A549 (cell line): ENCODE results near the gene HPS5. TPM values are rescaled to one million over a fixed set of nuclear protein-coding genes. Genes with fewer than 3 reads are reported as not detected.
"Not testable (repeated sequence)": the region's sequence is repeated elsewhere in the genome, so short reads cannot be mapped to it uniquely, and the experiment has no call there.

Source experiments
- ATAC-seq, 2 experiments: fragments of 200-7000 bp in 1 of 2; fragments of >200 bp in 1 of 2; cut with Nextera tagmentation in 1 of 2; cut with Tn5 transposase in 1 of 2; 3 replicates each; pipeline versions ENCODE4 v1.8.0 to v1.9.1; 2018 to 2020; ENCODE audit warnings: mild to moderate bottlenecking in 1 of 2, moderate library complexity in 1 of 2
- CTCF ChIA-PET: fragments of 300-600 bp; sonication (Branson Sonifier 250); formaldehyde crosslinking; extraction: SDS; loops from one replicate; lab custom pipeline; 2021; ENCODE audit warnings: antibody characterized with exemption, inconsistent platforms; lab: Yijun Ruan, JAX
- POLR2A ChIA-PET: fragments of 350-600 bp; formaldehyde crosslinking; extraction: SDS; loops from one replicate; lab custom pipeline; 2021; ENCODE audit warnings: antibody characterized with exemption, inconsistent platforms; lab: Yijun Ruan, JAX
- DNase-seq, 2 experiments: peaks; one replicate each; pipeline versions ENCODE4 v3.0.0 to v3.0.0-alpha.2; 2011 to 2016; ENCODE audit warnings: low read depth in 1 of 2, low spot score in 1 of 2
- FAIRE-seq: peaks from 2 replicates; lab custom pipeline; 2011; peaks lifted over from hg19 to GRCh38; lab: Jason Lieb, UNC
- H3K27ac ChIP-seq, 2 experiments: fragments of >200 bp; sonication (Bioruptor Twin); formaldehyde crosslinking; 3 replicates each; pipeline ENCODE4 v1.5.1; 2016 to 2017
- H3K4me1 ChIP-seq: fragments of >200 bp; sonication (Bioruptor Twin); formaldehyde crosslinking; 3 replicates; pipeline ENCODE4 v1.6.1; 2016
- H3K4me2 ChIP-seq: fragments of >200 bp; sonication (Bioruptor Twin); formaldehyde crosslinking; 3 replicates; pipeline ENCODE4 v1.6.1; 2016
- H3K4me3 ChIP-seq: fragments of >200 bp; sonication (Bioruptor Twin); formaldehyde crosslinking; 3 replicates; pipeline ENCODE4 v1.5.1; 2016
- H3K9me3 ChIP-seq: fragments of >200 bp; sonication (Bioruptor Twin); formaldehyde crosslinking; 3 replicates; pipeline ENCODE4 v1.6.1; 2016
- CHD4 ChIP-seq: fragments of 200-600 bp; sonication (generic); IDR thresholded peaks from 2 replicates; pipeline ENCODE4 v1.6.1; 2016; ENCODE audit warnings: antibody characterized with exemption, mild to moderate bottlenecking, borderline replicate concordance
- EP300 ChIP-seq, 2 experiments: fragments of >200 bp; sonication (Bioruptor Twin); formaldehyde crosslinking; IDR thresholded peaks; 2 replicates in 1 of 2; 3 replicates in 1 of 2; pipeline ENCODE4 v1.6.1; 2016 to 2017
- ESRRA ChIP-seq: fragments of 150-350 bp; IDR thresholded peaks from 2 replicates; pipeline ENCODE4 v1.6.1; 2014; ENCODE audit warnings: mild to moderate bottlenecking, low read length, borderline replicate concordance
- FOSL2 ChIP-seq, 2 experiments: fragments of 450-650 bp in 1 of 2; fragments of >200 bp in 1 of 2; sonication (Bioruptor Twin) in 1 of 2; formaldehyde crosslinking; IDR thresholded peaks; 2 replicates each; pipeline versions ENCODE4 v1.5.0 to v1.6.1; 2016 to 2020; ENCODE audit warnings: mild to moderate bottlenecking in 1 of 2, moderate library complexity in 1 of 2
- FOXS1 ChIP-seq: fragments of 250-450 bp; sonication (Bioruptor Pico); IDR thresholded peaks from 2 replicates; pipeline ENCODE4 v1.5.0; 2020; ENCODE audit warnings: mild to moderate bottlenecking, moderate library complexity
- GATA3 ChIP-seq: IDR thresholded peaks from 2 replicates; pipeline ENCODE4 v1.6.1; 2012; ENCODE audit warnings: borderline replicate concordance
- HDAC2 ChIP-seq: fragments of 200-600 bp; sonication (generic); IDR thresholded peaks from 2 replicates; pipeline ENCODE4 v1.6.1; 2016
- JUN ChIP-seq, 2 experiments: fragments of >200 bp; sonication (Bioruptor Twin); formaldehyde crosslinking; IDR thresholded peaks; 2 replicates in 1 of 2; 3 replicates in 1 of 2; pipeline ENCODE4 v1.6.1; 2016 to 2017
- KDM5A ChIP-seq: fragments of 200-600 bp; sonication (generic); IDR thresholded peaks from 2 replicates; pipeline ENCODE4 v1.6.1; 2016; ENCODE audit warnings: antibody characterized with exemption, mild to moderate bottlenecking
- MAFK ChIP-seq: fragments of 450-650 bp; IDR thresholded peaks from 2 replicates; pipeline ENCODE4 v1.6.1; 2014; ENCODE audit not compliant: partially characterized antibody
- MYC ChIP-seq: IDR thresholded peaks from 2 replicates; pipeline ENCODE4 v1.6.1; 2012; ENCODE audit warnings: mild to moderate bottlenecking, inconsistent platforms, low read length, improper control_type of control experiment, borderline replicate concordance
- NFE2L2 ChIP-seq: fragments of 150-350 bp; conservative IDR thresholded peaks from 2 replicates; pipeline ENCODE4 v1.6.1; 2014; ENCODE audit warnings: low read length
- NPAS2 ChIP-seq: fragments of 250-450 bp; sonication (Bioruptor Pico); IDR thresholded peaks from 2 replicates; pipeline ENCODE4 v1.8.0; 2022; ENCODE audit warnings: mild to moderate bottlenecking, moderate library complexity, borderline replicate concordance
- NR3C1 ChIP-seq: fragments of >200 bp; sonication (Bioruptor Twin); formaldehyde crosslinking; IDR thresholded peaks from 3 replicates; pipeline ENCODE4 v1.6.1; 2017
- PBX3 ChIP-seq: IDR thresholded peaks from 2 replicates; pipeline ENCODE4 v1.6.1; 2012
- PHF8 ChIP-seq: fragments of 200-600 bp; sonication (generic); IDR thresholded peaks from 2 replicates; pipeline ENCODE4 v1.6.1; 2016; ENCODE audit warnings: low read depth, mild to moderate bottlenecking, antibody characterized with exemption, moderate library complexity, borderline replicate concordance
- POLR2A ChIP-seq: IDR thresholded peaks from 2 replicates; pipeline ENCODE4 v1.6.1; 2012; ENCODE audit warnings: mild to moderate bottlenecking, low read length
- RAD21 ChIP-seq, 2 experiments: fragments of >200 bp in 1 of 2; sonication (Bioruptor Twin) in 1 of 2; formaldehyde crosslinking in 1 of 2; IDR thresholded peaks in 1 of 2; conservative IDR thresholded peaks in 1 of 2; 2 replicates in 1 of 2; 3 replicates in 1 of 2; pipeline ENCODE4 v1.6.1; 2012 to 2018; ENCODE audit warnings: inconsistent platforms in 1 of 2
- RARB ChIP-seq: fragments of 250-450 bp; sonication (Bioruptor Pico); IDR thresholded peaks from 2 replicates; pipeline ENCODE4 v1.8.0; 2021; ENCODE audit warnings: mild to moderate bottlenecking, moderate library complexity
- RNF2 ChIP-seq: fragments of 200-600 bp; sonication (generic); IDR thresholded peaks from 2 replicates; pipeline ENCODE4 v1.6.1; 2016; ENCODE audit warnings: low read depth, mild to moderate bottlenecking, antibody characterized with exemption, moderate library complexity, borderline replicate concordance
- SREBF2 ChIP-seq: fragments of 450-650 bp; IDR thresholded peaks from 2 replicates; pipeline ENCODE4 v1.6.1; 2014; ENCODE audit warnings: mild to moderate bottlenecking, moderate library complexity
- TP53 ChIP-seq: fragments of 250-450 bp; sonication (Bioruptor Pico); IDR thresholded peaks from 2 replicates; pipeline ENCODE4 v1.5.0; 2021; ENCODE audit warnings: mild to moderate bottlenecking, moderate library complexity
- ZFP36 ChIP-seq: fragments of 450-650 bp; IDR thresholded peaks from 2 replicates; pipeline ENCODE4 v1.6.1; 2014; ENCODE audit warnings: borderline replicate concordance; ENCODE audit not compliant: partially characterized antibody
- ZNF302 ChIP-seq: fragments of 250-450 bp; sonication (Bioruptor Pico); IDR thresholded peaks from 2 replicates; pipeline ENCODE4 v1.9.0; 2021; ENCODE audit warnings: inconsistent platforms, mild to moderate bottlenecking, moderate library complexity
- ZSCAN20 ChIP-seq: fragments of 250-450 bp; sonication (Bioruptor Pico); IDR thresholded peaks from 2 replicates; pipeline ENCODE4 v1.8.0; 2022; ENCODE audit warnings: mild to moderate bottlenecking, moderate library complexity
- WGBS: methylation state at CpG from one replicate; pipeline ENCODE4 v1.1.6; 2017; ENCODE audit errors: missing lambda C conversion rate; 5-methylcytosine and 5-hydroxymethylcytosine counted together
- polyA plus RNA-seq, 4 experiments: library from polyadenylated mRNA; depleted of rRNA in 3 of 4; stranded (reverse); fragments of >200 nt; fragmentation: RNase III in 1 of 4; extraction: RNeasy Plus Mini Kit Qiagen cat#74134 plus additional on column Dnase treatment in 1 of 4; gene quantifications; 2 replicates in 3 of 4; 3 replicates in 1 of 4; pipeline ENCODE4 v1.2.3, GENCODE V29; 2011 to 2017
- TF ChIP-seq, protein P1 (sequence below): IDR thresholded peaks from 2 replicates; pipeline ENCODE4 v1.6.1; 2012
- TF ChIP-seq, protein P2 (sequence below): fragments of 250-450 bp; sonication (Bioruptor Pico); IDR thresholded peaks from 2 replicates; pipeline ENCODE4 v1.5.0; 2021; ENCODE audit warnings: mild to moderate bottlenecking, moderate library complexity, borderline replicate concordance

The HPS5 gene
- polyA plus RNA-seq, 2 of the 4 experiments (the other 2 are of a cell fraction), result 18.4 to 29.1 TPM

GRCh38 chr11:18329196-18329870 is 7.4 kb upstream of the HPS5 start:
- Histone ChIP-seq H3K4me3 (no peak overlapping the region), H3K27ac (peak overlapping the region; percentile 73 to 85), H3K4me1 (peaks cover 25% of the 10 kb centered on the region), H3K4me2 (peak overlapping the region; percentile 52), H3K9me3 (no peaks in the 10 kb centered on the region)
- ChIA-PET CTCF (no interaction called here), POLR2A (no interaction called here)
- TF ChIP-seq MAFK (peak; percentile 89), CHD4 (no peak), EP300 (IDR thresholded peaks at IDR 0.05) (no peak), NFE2L2 (peak; percentile 87), FOXS1 (CRISPR knock-in tag) (no peak)
- FAIRE-seq (no peak), DNase-seq (peak in 1 of 2 experiments; percentile 33), ATAC-seq (peak in 1 of 2 experiments; percentile 49; a peak in 3 of 6 replicates)
- WGBS, result 60% methylated on average over 5 of the region's 5 CpGs

- CTCF ChIA-PET, result no interaction called here
- no peak overlapping the region for H3K27ac ChIP-seq
- no peak for FAIRE-seq
Observed at GRCh38 chr11:18324381-18324780, 2.4 kb upstream of the HPS5 start.

GRCh38 chr11:18323881-18324280 is 1.9 kb upstream of the HPS5 start:
- DNase-seq, FAIRE-seq, H3K9me3 ChIP-seq, ATAC-seq, POLR2A ChIA-PET, CTCF ChIA-PET, H3K27ac ChIP-seq: not testable (repeated sequence)
- H3K4me1 ChIP-seq, result peaks cover 48% of the 10 kb centered on the region
- H3K4me3 ChIP-seq, result peak overlapping the region; percentile 87
- peak overlapping the region; percentile 92 for H3K4me2 ChIP-seq
- 94% methylated on average over 11 of the region's 11 CpGs for WGBS

More at GRCh38 chr11:18324381-18324780, 2.4 kb upstream of the HPS5 start:
- WGBS, result 83% methylated on average over 1 of the region's 1 CpG
- Histone ChIP-seq H3K9me3 (no peaks in the 10 kb centered on the region), H3K4me1 (peaks cover 49% of the 10 kb centered on the region), H3K4me3 (no peak overlapping the region), H3K4me2 (peak overlapping the region; percentile 92)
- ATAC-seq (no peak), DNase-seq (no peak)
- POLR2A ChIA-PET, result no interaction called here
- TF ChIP-seq NR3C1 (no peak), ZSCAN20 (no peak), POLR2A (no peak), TP53 (CRISPR knock-in tag) (no peak), NPAS2 (CRISPR knock-in tag) (no peak)
- TF ChIP-seq, protein P1, sequence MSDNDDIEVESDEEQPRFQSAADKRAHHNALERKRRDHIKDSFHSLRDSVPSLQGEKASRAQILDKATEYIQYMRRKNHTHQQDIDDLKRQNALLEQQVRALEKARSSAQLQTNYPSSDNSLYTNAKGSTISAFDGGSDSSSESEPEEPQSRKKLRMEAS, result no peak

DNA sequence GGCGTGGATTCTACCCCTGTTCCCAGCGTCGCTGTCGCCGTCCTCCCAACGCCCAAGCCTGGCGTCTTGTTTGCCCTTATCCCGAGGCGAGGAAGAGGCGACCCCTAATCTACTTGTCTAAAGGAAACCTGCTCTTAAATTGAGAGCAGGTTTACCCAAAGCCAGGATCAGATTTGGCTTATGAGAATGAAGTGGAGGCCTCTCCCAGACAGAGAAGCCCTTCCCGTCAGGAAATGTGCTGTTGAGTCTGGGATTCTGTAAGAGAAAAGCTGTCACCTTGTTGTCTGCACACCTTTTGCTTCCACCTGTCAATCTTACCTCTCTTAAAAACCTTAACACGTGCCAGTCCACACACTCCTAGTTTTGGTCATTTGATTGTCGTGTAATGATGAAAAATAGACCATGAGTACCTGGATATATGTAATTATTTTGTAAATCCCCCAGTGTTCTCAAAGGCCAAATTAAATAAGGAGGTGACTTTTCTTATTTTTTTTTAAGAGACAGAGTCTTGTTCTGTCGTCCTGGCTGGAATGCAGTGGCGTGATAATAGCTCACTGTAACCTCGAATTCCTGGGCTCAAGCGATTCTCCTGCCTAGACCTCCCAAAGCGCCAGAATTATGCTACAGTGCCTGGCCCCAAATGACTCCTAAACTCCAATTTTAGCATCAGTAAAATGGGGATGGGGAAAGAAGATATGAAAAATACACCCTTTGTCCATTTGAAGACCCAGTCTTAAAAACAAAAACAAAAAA is 1.1 kb upstream of the HPS5 start:
- TF ChIP-seq SREBF2, result no peak
- no peak for TF ChIP-seq ESRRA
- no peak for TF ChIP-seq GATA3
- no peak for TF ChIP-seq EP300 (IDR thresholded peaks at IDR 0.05)
- no peak for TF ChIP-seq RNF2
- no peak for TF ChIP-seq RARB
- TF ChIP-seq KDM5A, result no peak
- TF ChIP-seq PHF8, result no peak
- no peak for TF ChIP-seq FOSL2 (IDR thresholded peaks at IDR 0.05)
- TF ChIP-seq FOSL2 (CRISPR knock-in tag; IDR thresholded peaks at IDR 0.05), result no peak
- no peak for TF ChIP-seq RAD21 (conservative IDR thresholded peaks at IDR 0.05 in 1 of 2, IDR thresholded peaks at IDR 0.05 in 1 of 2)
- no peak for TF ChIP-seq ZFP36
- TF ChIP-seq, protein P2, sequence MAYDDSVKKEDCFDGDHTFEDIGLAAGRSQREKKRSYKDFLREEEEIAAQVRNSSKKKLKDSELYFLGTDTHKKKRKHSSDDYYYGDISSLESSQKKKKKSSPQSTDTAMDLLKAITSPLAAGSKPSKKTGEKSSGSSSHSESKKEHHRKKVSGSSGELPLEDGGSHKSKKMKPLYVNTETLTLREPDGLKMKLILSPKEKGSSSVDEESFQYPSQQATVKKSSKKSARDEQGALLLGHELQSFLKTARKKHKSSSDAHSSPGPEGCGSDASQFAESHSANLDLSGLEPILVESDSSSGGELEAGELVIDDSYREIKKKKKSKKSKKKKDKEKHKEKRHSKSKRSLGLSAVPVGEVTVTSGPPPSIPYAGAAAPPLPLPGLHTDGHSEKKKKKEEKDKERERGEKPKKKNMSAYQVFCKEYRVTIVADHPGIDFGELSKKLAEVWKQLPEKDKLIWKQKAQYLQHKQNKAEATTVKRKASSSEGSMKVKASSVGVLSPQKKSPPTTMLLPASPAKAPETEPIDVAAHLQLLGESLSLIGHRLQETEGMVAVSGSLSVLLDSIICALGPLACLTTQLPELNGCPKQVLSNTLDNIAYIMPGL, result no peak
- TF ChIP-seq POLR2A, result no peak
- no peak for TF ChIP-seq MYC
- TF ChIP-seq HDAC2, result no peak
- TF ChIP-seq JUN (IDR thresholded peaks at IDR 0.05), result no peak
- no peak for TF ChIP-seq ZNF302 (CRISPR knock-in tag)
- no peak for TF ChIP-seq PBX3
- no peak for TF ChIP-seq FOXS1 (CRISPR knock-in tag)
- POLR2A ChIA-PET, result interaction anchor here (0.9 to 3.1 kb wide), 4 partner anchors 9 to 203 kb away, joined by 4 to 22 read pairs (median 4); partner anchors contain the start of genes LDHA and TSG101
- peak overlapping the region; percentile 92 for H3K4me2 ChIP-seq
- FAIRE-seq, result no peak
- 11% methylated on average over 15 of the region's 18 CpGs for WGBS
- CTCF ChIA-PET, result interaction anchor here (1.0 kb wide), 1 partner anchor 208 kb away, joined by 3 read pairs; no protein-coding TSS in a partner anchor
- H3K4me1 ChIP-seq, result peaks cover 46% of the 10 kb centered on the region
- ATAC-seq, result no peak; a peak in 1 of 6 replicates
- no peaks in the 10 kb centered on the region for H3K9me3 ChIP-seq
- peak overlapping the region; percentile 87 for H3K4me3 ChIP-seq
- H3K27ac ChIP-seq, result peak overlapping the region; percentile 96 to 98
- DNase-seq, result peak in 1 of 2 experiments; percentile 12
